A673 (cell line): ENCODE data around the gene EIF3K. TPM values are rescaled to one million over a fixed set of nuclear protein-coding genes. Genes with fewer than 3 reads are reported as not detected.

ENCODE experiments used
- BruUV-seq: library from RNA; stranded (reverse); fragments of 400-500 nt; replicated peaks from 2 replicates; lab custom pipeline; 2021; lab: Mats Ljungman, UMichigan
- CTCF ChIA-PET: fragments of 300-600 bp; sonication (Branson Sonifier 250); formaldehyde crosslinking; loops from one replicate; lab custom pipeline; 2022; ENCODE audit warnings: antibody characterized with exemption; lab: Charles Lee
- POLR2A ChIA-PET: fragments of 300-600 bp; sonication (Branson Sonifier 250); formaldehyde crosslinking; loops from one replicate; lab custom pipeline; 2022; ENCODE audit warnings: antibody characterized with exemption; ENCODE audit not compliant: low non-redundant PET; lab: Charles Lee
- DNase-seq: peaks from one replicate; pipeline ENCODE4 v3.0.0-alpha.2; 2015; ENCODE audit warnings: low spot score
- H3K27ac ChIP-seq: fragments of 200-600 bp; sonication (generic); 2 replicates; pipeline ENCODE4 v1.5.1; 2016; ENCODE audit warnings: mixed run types, low read depth, mild to moderate bottlenecking, mixed read lengths, antibody characterized with exemption, low read length; ENCODE audit not compliant: poor library complexity, severe bottlenecking
- H3K27me3 ChIP-seq: fragments of 200-600 bp; sonication (generic); replicated peaks from 2 replicates; pipeline ENCODE4 v1.6.1; 2017; ENCODE audit warnings: mixed run types, low read depth, mild to moderate bottlenecking, mixed read lengths, antibody characterized with exemption, low read length; ENCODE audit not compliant: insufficient read depth, poor library complexity
- H3K36me3 ChIP-seq: fragments of 200-600 bp; sonication (generic); 2 replicates; pipeline ENCODE4 v1.6.1; 2016; ENCODE audit warnings: mixed run types, mild to moderate bottlenecking, mixed read lengths, antibody characterized with exemption, low read length; ENCODE audit not compliant: insufficient read depth, poor library complexity, severe bottlenecking
- H3K4me1 ChIP-seq: fragments of 200-600 bp; sonication (generic); 2 replicates; pipeline ENCODE4 v1.6.1; 2017; ENCODE audit warnings: mixed run types, mild to moderate bottlenecking, mixed read lengths, antibody characterized with exemption, low read length; ENCODE audit not compliant: insufficient read depth, poor library complexity, severe bottlenecking
- H3K4me3 ChIP-seq: fragments of 200-600 bp; sonication (generic); 2 replicates; pipeline ENCODE4 v1.5.1; 2016; ENCODE audit warnings: low read depth, mixed run types, mild to moderate bottlenecking, mixed read lengths, low read length; ENCODE audit not compliant: poor library complexity, severe bottlenecking
- H3K9me3 ChIP-seq: fragments of 200-600 bp; sonication (generic); 2 replicates; pipeline ENCODE4 v1.6.1; 2016; ENCODE audit warnings: mixed run types, low read depth, mild to moderate bottlenecking, mixed read lengths, antibody characterized with exemption, low read length; ENCODE audit not compliant: poor library complexity, severe bottlenecking
- CTCF ChIP-seq: fragments of 300-800, 200-600 bp; sonication (generic); conservative IDR thresholded peaks from 2 replicates; pipeline ENCODE4 v1.5.1; 2017; ENCODE audit warnings: low read depth, mild to moderate bottlenecking, antibody characterized with exemption, low read length, moderate library complexity, mixed read lengths
- EZH2 ChIP-seq: fragments of 200-600 bp; sonication (generic); IDR thresholded peaks from 2 replicates; pipeline ENCODE4 v1.6.1; 2017; ENCODE audit warnings: borderline replicate concordance, low read depth, mild to moderate bottlenecking, mixed read lengths, antibody characterized with exemption, low read length; ENCODE audit not compliant: poor library complexity, severe bottlenecking
- intact Hi-C: fragments of 100-400 bp; cut with micrococcal nuclease; formaldehyde crosslinking; loops from one replicate; pipeline ENCODE4 v1.10.0; 2022; ENCODE audit not compliant: unreplicated experiment
- total RNA-seq: library from RNA; stranded (reverse); gene quantifications from 2 replicates; pipeline ENCODE4 v1.2.3, GENCODE V29; 2021

Gene EIF3K
- total RNA-seq, 1 experiment from 2014 or later, result 316 TPM

- peak overlapping the region; percentile 84 for H3K27ac ChIP-seq
- no peak overlapping the region for H3K4me3 ChIP-seq
- POLR2A ChIA-PET, result no interaction called here
- BruUV-seq, result no TSS peak
- intact Hi-C loops, result no loop called here
- TF ChIP-seq CTCF (no peak), EZH2 (no peak)
- peaks cover 34% of the 10 kb centered on the region for H3K4me1 ChIP-seq
- DNase-seq, result no peak
- H3K9me3 ChIP-seq, result no peaks in the 10 kb centered on the region
- no peaks in the 10 kb centered on the region for H3K36me3 ChIP-seq
- CTCF ChIA-PET, result no interaction called here
- no peaks in the 10 kb centered on the region for H3K27me3 ChIP-seq
Measured at GRCh38 chr19:38682195-38682867, 63.3 kb downstream of the EIF3K start.

GRCh38 chr19:38682872-38683392 lies 63.9 kb downstream of the EIF3K start:
- no peaks in the 10 kb centered on the region for H3K36me3 ChIP-seq
- intact Hi-C loops, result no loop called here
- BruUV-seq, result no TSS peak
- H3K4me1 ChIP-seq, result peaks cover 34% of the 10 kb centered on the region
- TF ChIP-seq EZH2 (no peak), CTCF (no peak)
- DNase-seq, result no peak
- H3K27ac ChIP-seq, result peak overlapping the region; percentile 84
- ChIA-PET POLR2A (no interaction called here), CTCF (no interaction called here)
- no peak overlapping the region for H3K4me3 ChIP-seq
- no peaks in the 10 kb centered on the region for H3K27me3 ChIP-seq
- no peaks in the 10 kb centered on the region for H3K9me3 ChIP-seq

- TF ChIP-seq EZH2 (no peak), CTCF (no peak)
- intact Hi-C loops, result no loop called here
- peak overlapping the region; percentile 84 for H3K27ac ChIP-seq
- POLR2A ChIA-PET, result no interaction called here
- H3K9me3 ChIP-seq, result no peaks in the 10 kb centered on the region
- H3K4me3 ChIP-seq, result no peak overlapping the region
- no peaks in the 10 kb centered on the region for H3K27me3 ChIP-seq
- no peaks in the 10 kb centered on the region for H3K36me3 ChIP-seq
- peaks cover 34% of the 10 kb centered on the region for H3K4me1 ChIP-seq
- DNase-seq, result peak; percentile 91
- BruUV-seq, result no TSS peak
- CTCF ChIA-PET, result interaction anchor here (0.6 kb wide), 1 partner anchor 784 kb away, joined by 9 read pairs; no protein-coding TSS in a partner anchor
Measured at GRCh38 chr19:38683393-38684077, 64.5 kb downstream of the EIF3K start.
